GM18873 (cell line): ENCODE results near the gene RPS21.

ENCODE experiments used
- ATAC-seq: cut with Tn5 transposase; IDR thresholded peaks from one replicate; pipeline ENCODE4 v1.9.1; 2021; ENCODE audit warnings: mild to moderate bottlenecking, moderate library complexity, moderate number of reproducible peaks; ENCODE audit not compliant: unreplicated experiment, low FRiP score

Gene RPS21

GRCh38 chr20:62393830-62394229, 6.9 kb downstream of the RPS21 start:
- no peak for ATAC-seq

DNA sequence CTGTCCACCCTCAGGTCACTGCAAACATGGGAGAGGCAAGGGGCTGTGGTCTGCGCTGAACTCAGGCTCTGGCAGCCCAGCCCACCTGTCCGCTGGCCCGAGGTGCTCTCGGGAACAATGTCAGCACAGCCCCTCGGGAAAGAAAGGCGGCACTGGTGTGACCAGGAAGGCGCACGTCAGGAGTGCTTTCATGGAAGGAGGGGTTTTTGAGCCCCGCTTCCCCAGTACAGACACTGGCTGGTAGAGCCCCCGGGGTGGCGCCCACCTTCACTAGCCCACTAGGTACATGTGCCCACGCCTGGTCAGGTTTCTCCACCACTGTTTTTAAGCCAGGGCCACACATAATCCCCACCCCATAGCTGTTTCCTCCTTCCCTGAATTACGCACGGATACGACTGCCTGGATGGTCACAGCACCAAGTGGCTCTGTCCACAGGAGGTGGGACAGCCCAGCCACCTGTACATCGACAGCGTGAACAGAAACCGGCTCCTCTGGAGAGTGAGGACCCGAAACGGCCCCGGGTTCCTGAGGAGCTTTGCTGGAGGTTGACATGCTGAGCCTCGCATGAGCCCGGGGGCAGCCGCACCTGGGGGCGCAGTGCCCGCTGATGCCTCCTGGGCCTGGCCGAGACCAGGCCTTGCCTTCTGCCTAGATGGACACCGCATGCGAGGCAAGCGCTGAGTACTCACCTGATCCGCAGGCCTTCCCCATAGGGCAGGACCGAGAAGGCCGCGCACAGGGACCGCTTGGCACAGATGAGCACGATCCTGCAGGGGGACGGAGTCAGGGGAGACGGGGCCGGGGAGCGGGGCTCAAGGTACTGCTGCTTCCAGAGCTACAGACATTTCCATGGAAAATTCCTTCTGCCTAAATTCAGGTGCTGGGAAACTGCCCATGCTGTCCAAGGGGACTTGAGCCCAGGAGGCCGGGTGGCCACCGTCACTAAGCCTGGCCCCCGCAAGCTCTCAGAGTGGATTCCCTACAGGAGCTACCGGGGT, 7.6 kb downstream of the RPS21 start:
- ATAC-seq = no peak

- ATAC-seq = no peak
These were observed 8.7 kb downstream of the RPS21 start for GRCh38 chr20:62395311-62396242.

DNA sequence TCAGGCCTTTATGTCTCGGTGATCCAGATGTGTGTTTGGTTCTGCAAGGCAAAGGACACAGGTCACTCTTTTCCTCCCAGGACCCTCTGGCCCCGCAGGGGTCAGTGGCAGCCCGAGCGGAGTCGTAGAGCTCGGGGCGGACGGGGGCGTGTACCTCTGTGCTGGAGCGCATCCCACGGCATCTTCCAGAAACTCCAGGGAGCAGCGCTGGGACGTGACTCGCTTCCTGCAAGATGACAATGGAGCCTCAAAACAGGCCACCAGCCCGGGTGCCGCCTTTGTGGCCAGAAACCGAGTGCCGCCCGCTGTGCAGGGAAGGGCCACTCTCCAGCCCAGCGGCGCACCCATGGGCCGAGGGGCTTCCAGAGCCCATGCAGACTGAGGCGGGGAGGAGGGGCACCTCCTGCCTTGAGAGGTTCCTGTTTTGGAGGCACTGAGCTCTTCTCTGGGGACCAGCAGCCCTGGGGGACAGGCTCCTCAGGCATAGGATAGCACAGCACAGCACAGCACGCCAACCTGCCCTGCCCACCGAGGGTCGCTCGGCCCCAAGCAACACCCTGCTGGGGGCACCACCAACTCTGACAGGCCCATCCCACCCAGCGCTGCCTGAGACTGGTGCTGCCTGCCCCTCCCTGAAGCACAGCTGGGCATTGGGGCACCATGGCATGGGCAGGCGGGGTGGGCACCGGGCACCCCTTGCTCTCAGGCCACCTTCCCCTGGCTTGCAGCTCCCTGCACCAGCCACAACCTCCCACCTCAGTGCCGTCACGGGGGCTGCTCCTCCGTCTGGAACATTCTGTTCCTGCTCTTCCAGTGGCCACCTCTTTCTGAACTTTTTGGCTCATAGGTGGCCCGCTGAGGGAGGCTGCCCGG, 9.7 kb downstream of the RPS21 start:
- no peak for ATAC-seq

DNA sequence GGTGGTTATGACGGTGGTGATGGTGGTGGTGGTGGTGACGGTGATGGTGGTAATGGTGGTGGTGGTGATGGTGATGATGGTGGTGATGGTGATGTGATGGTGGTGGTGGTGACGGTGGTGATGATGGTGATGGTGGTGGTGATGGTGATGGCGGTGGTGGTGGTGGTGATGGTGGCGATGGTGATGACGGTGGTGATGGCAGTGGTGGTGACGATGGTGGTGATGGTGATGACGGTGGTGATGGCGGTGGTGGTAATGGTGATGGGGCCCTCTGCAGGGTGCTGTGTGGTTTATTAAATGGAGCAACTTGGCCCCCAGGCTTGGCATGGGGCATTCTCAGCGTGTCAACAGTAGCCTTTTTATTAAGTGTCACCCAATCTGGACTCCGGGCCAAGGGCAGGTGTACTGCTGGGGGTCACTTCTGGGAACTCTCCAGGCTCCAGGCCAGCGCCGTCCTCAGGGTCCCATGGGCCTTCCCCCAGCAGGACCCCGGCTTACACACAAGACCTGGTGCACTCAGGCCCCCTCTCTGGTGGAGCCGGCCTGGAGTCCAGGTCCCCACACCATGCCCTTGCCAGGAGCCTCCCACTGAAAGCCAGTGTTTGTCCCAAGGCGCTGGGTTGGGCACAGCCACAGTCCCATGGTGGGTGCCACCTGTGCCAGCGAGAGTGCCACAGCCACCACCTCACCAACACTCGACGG, 11.4 kb downstream of the RPS21 start:
- no peak for ATAC-seq

- ATAC-seq = no peak
These were observed 13.1 kb downstream of the RPS21 start for GRCh38 chr20:62400021-62400420.

GRCh38 chr20:62400541-62400940, 13.6 kb downstream of the RPS21 start:
- ATAC-seq = no peak

- ATAC-seq = no peak
These were observed 14.5 kb downstream of the RPS21 start for GRCh38 chr20:62401331-62401779.

DNA sequence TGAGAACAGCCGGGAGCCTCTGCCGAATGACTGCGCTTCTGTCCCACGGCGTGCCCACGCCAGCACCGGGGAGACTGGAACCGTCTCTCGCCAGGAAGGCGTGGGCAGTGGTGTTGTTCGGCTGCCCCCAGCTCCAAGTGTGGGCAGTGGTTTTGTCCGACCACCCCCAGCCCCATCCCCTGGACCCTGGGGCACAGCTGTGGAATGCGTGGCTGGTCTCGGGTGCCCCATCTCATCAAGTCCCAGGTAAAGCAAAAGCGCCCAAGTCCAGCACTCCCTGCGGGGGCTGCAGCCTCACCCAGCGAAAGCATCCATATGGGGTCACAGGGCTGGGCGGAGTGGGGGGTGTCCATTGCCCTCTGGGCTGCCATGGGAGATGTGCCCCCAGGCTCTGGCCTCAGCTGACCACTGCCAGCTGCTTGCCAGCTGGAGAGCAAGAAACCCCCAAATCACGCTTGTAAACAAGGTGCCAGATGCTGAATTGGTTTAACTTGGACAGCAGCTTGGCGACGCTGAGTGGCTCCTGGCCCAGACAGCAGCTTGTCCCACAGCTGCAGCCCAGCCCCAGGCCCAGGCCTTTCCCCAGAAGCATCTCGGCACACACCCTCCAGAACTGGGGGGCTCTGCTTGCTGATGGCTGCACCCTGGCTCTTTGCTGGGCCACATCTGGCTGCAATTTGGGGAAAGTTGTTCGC, 15.7 kb downstream of the RPS21 start:
- no peak for ATAC-seq

DNA sequence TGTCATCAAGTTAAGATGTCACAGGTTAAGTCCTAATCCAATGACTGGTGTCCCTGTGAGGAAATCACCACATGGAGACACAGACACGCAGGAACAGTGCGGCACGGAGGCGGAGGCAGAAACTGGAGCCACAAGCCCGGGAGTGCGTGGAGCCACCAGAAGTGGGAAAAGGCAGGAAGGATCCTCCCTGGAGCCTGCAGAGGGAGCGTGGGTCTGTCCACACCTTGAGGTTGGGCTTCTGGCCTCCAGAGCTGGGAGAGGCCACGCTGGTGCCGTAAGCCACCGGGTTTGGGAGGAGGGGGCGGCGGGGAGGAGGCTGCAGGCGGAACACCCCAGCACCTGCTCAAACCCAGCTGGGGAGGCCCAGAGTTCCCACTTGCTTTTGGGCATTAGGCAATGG, 16.4 kb downstream of the RPS21 start:
- ATAC-seq = no peak

DNA sequence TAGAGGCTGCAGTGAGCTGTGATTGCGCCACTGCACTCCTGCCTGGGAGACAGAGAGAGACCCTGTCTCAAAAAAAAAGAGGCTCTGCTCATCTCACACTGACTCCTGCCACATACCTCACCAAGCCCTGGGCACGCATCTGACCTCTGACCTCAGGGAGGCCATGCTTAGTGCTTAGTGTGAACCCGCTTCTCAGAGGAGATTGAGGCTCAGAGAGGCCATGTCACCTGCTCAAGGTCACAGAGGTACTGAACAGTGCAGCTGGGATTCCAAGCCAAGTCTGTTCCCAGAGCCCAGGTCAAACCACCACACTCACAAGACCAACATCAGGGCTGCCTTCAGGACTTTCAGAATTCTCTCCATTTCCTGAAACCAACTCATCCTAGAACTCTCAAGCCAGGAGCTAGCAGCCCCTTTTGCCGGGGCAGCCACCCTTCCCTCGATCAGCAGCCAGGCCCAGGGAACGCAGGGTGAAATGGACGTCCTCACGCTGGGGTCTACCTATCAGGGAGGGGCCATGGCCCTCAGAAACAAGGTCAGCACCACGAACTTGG, 17.3 kb downstream of the RPS21 start:
- no peak for ATAC-seq

GRCh38 chr20:62404761-62405107, 17.8 kb downstream of the RPS21 start:
- no peak for ATAC-seq

DNA sequence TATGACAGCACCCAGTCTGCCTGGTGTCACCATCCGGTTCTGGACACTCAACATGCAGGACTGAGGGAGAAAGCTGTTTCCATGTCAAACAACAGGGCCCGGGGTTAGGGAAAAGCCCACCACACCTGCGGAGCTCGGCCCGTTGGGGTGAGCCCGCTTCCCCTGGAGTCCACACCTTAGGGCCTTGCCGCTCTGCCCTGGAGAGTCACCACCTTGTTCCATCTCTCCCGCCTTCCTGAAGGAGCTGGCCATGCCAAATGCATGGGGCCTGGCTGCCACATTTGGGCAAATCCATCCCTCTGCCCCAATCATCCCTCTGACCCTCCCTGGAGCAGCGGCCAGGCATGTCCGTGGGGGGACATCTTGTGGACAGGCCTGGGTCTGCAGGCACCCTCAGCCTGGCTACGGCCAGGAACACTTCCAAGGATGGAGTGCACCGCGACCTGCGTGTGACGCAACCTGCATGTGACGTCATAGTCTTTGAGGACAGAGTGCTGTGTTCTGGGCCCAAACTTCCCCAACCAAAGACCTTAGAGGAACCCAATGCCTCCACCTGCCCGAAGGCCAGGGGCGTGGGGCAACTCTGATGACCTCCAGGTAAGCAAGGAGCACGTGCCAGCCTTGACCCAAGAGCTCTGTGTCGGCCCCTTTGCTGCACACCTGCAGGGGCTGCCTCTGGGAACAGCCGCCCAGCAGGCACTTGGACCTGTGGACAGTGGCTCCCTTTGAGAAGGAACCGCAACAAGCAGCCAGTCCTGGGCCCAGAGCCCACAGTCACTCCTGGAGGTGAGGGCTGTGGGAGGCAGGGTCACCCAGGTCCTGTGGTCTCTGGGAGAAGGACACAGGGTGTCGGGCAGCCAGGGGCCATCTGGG, 18.4 kb downstream of the RPS21 start:
- no peak for ATAC-seq

GRCh38 chr20:62405981-62406513, 19.1 kb downstream of the RPS21 start:
- no peak for ATAC-seq

DNA sequence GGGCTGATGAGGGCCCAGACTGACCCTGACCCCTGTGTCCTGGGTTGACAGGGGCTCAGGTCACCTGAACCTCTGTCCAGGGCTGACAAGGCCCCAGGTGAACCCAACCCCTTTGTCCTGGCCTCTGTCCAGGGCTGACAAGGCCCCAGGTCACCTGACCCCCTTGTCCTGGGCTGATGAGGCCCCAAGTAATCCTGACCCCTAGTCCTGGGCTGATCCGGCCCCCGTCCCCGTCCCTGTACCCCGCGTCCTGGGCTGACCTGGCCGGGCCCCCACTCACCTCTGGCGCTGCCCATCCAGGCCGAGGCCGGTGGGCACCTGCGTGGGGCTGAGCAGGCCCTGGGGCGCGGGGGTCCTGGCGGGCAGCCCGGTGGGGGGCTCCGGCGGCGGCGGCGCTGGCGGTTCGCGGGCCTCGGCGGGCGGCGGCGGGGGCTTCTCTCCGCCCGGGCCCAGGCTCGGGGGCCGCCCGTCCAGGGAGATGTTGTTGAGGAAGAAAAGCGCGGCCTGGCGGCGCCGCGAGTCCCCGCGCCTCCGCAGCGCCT, 19.8 kb downstream of the RPS21 start:
- no peak for ATAC-seq

DNA sequence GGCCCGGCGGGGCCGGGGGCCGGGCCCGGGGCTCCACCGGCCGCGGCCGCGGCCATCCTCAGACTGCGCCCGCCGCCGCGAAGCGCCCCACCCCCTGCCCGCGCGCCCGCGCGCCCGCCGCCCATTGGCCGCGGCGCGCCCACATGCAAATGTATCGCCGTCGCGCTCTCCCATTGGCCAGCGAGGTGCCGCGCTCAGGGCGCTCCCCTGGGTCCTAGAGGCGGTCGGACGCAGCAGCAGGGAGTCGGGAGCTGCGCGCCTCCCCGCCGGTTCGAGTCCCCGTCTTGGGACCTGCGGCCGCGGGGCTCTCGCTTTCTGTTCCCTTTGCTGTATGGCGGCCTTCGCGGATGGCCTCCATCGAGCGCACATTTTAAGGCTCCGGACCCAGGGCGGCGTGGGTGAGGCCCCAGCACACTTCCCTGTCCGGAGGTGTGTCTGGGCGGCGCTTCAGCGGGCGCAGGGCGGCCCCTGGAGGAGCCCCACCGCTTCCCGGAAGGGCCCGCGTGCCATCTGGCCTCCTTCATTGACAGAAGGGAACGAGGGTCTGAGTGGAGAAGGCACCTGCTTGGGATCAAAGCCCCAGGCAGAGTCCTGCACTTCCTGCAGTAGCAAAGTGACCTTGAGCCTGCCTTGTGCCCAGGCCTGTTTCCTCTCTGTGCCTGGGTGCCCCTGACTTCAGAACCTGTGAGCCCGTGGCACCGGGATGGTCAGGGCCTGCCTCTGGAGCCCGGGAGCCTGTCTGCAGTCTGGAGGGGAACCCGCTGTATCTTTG, 20.5 kb downstream of the RPS21 start, which contains the start of gene CABLES2:
Gene CABLES2 (minus strand): TSS at position 65 of the 772 bp plus-strand sequence. CDS start 9 bp downstream, at position 56.
- peak; percentile 64 for ATAC-seq
